RWPE1 (cell line): ENCODE data around the gene USP2.

ENCODE experiments used
- CTCF ChIA-PET: fragments of 350-600 bp; sonication (Branson Sonifier 250); formaldehyde crosslinking; extraction: SDS; loops from one replicate; lab custom pipeline; 2021; lab: Yijun Ruan, JAX
- POLR2A ChIA-PET: fragments of 400-600 bp; formaldehyde crosslinking; extraction: SDS; loops from one replicate; lab custom pipeline; 2020; ENCODE audit warnings: antibody characterized with exemption; ENCODE audit not compliant: low non-redundant PET; lab: Yijun Ruan, JAX
- DNase-seq: peaks from one replicate; pipeline ENCODE4 v3.0.0; 2012; ENCODE audit warnings: low spot score
- H3K27ac ChIP-seq: fragments of 450-650 bp; 2 replicates; pipeline ENCODE4 v1.5.1; 2017
- TF ChIP-seq, protein P1 (sequence below): fragments of 450-650 bp; conservative IDR thresholded peaks from 2 replicates; pipeline ENCODE4 v1.5.1; 2017; ENCODE audit warnings: low read depth, mild to moderate bottlenecking

Gene USP2

DNA sequence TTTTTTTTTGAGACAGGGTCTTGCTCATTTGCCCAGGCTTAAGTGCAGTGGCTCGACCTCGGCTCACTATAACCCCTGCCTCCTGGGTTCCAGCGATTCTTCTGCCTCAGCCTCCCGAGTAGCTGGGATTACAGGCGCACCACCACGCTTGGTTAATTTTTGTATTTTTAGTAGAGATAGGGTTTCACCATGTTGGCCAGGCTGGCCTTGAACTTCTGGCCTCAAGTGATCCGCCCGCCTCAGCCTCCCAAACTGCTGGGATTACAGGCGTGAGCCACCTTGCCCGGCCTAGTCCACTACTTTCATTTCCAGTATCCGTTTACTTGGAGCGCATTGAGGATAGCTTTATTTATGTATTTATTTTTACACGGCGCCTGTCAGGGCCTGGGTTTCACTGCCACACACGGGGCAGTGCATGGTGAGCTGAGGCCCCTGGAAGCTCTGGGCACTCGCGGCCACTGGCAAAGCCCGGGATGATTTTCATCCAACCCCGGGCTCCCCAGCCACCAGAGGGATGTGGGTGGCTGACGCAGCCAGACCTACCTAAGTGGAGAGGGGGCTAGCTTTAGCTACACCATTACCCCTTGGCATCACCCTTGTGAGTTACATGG, 58.5 kb downstream of the USP2 start:
- ChIA-PET POLR2A (no interaction called here), CTCF (interaction anchor here (0.5 to 4.4 kb wide), 16 partner anchors 9 to 568 kb away, joined by 3 to 28 read pairs (median 3); partner anchors contain the start of gene C1QTNF5)
- DNase-seq: no peak
- no peak overlapping the region for H3K27ac ChIP-seq
- TF ChIP-seq, protein P1, sequence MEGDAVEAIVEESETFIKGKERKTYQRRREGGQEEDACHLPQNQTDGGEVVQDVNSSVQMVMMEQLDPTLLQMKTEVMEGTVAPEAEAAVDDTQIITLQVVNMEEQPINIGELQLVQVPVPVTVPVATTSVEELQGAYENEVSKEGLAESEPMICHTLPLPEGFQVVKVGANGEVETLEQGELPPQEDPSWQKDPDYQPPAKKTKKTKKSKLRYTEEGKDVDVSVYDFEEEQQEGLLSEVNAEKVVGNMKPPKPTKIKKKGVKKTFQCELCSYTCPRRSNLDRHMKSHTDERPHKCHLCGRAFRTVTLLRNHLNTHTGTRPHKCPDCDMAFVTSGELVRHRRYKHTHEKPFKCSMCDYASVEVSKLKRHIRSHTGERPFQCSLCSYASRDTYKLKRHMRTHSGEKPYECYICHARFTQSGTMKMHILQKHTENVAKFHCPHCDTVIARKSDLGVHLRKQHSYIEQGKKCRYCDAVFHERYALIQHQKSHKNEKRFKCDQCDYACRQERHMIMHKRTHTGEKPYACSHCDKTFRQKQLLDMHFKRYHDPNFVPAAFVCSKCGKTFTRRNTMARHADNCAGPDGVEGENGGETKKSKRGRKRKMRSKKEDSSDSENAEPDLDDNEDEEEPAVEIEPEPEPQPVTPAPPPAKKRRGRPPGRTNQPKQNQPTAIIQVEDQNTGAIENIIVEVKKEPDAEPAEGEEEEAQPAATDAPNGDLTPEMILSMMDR: no peak

DNA sequence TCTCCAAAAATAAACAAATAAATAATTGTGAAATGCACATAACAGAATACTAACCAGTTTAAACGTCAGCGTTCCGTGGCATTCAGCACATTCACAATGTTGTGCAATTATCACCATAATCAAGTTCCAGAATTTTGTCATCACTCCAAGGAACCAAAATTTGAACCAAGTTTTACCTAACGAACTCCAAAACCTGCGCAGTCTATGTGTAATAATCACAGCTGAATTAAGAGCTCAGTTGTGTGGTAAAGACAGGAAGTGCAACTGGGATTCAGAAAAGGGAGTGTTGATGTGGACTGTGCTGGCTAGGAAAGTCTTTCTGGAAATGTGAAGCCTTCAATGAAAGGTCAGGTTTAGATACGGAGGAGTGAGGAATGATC, 59.1 kb downstream of the USP2 start:
- H3K27ac ChIP-seq: no peak overlapping the region

DNA sequence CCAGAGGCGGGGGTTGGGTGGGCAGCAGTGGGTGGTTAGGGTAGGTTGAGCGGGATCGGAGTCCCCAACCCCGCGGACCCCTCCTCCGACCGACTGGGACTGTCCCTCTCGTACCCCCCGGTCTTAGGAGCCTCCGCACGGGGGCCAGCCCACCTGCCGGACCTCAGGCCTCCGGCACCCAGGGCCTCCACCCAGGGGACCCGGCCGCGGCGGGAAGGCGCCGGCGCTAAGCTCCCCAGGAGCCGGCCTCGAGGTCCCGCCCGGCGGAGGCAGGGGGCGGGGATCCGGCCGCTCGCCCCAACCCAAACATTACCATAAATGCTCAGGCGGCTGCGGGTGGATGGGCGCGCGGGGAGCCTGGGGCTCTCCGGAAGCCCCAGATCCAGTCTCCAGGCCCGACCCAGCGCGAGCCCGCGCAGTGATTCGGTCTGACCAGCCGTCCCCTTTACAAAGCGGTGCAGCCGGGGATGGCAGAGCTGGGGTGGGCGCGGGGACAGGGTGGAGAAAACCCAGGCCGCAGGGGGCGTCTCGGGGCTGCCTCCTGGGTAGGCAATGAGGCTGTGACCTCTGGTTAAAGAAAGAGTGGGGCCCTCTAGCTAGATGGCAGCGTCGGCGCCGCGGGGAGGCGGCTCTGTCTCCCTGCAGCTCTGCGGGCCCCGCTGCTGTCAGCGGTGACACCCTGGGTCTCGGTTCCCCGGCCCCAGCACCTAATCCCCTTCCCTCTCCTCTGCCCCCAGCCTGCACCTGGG, 60.5 kb downstream of the USP2 start:
- H3K27ac ChIP-seq: peak overlapping the region; percentile 58
- ChIA-PET POLR2A (no interaction called here), CTCF (interaction anchor here (0.5 to 4.4 kb wide), 10 partner anchors 8 to 902 kb away, joined by 3 to 28 read pairs (median 4); partner anchors contain the start of gene USP2)
- TF ChIP-seq, protein P1: no peak
- no peak for DNase-seq

More for the DNA sequence above, 59.1 kb downstream of the USP2 start:
- no peak for DNase-seq
- ChIA-PET POLR2A (no interaction called here), CTCF (interaction anchor here (0.5 to 4.4 kb wide), 11 partner anchors 15 to 568 kb away, joined by 3 to 28 read pairs (median 4); no protein-coding TSS in a partner anchor)
- TF ChIP-seq, protein P1: no peak

DNA sequence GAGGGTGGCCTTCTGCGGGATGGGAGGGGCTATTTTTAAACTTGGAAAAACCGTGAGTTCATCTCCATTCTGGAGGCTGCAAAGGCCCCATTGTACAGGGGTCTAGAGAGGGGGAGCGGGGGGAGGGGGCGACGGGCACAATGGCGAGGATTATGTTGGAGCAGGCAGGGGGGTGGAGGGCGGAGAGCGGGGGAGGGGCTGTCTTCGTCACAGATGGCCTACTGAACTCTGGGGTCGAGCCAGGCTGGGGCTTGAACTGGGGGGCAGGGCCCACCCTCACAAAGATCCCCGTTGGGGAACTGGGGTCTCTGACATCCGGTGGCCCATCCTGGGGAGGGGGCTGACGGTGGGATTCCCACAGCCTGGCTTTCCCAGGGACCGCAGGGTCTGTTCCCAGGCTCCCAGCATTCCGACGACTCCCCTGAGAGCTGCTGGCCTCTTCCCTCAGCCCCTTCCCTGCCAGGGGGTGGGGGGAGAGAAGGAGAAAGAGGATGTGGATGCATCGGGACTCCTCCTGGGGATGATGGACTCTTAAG, 61.2 kb downstream of the USP2 start:
- H3K27ac ChIP-seq: peak overlapping the region; percentile 58
- POLR2A ChIA-PET: no interaction called here
- CTCF ChIA-PET: interaction anchor here (0.5 to 4.4 kb wide), 6 partner anchors 13 to 716 kb away, joined by 3 to 28 read pairs (median 4); partner anchors contain the start of gene USP2
- TF ChIP-seq, protein P1: no peak
- no peak for DNase-seq

DNA sequence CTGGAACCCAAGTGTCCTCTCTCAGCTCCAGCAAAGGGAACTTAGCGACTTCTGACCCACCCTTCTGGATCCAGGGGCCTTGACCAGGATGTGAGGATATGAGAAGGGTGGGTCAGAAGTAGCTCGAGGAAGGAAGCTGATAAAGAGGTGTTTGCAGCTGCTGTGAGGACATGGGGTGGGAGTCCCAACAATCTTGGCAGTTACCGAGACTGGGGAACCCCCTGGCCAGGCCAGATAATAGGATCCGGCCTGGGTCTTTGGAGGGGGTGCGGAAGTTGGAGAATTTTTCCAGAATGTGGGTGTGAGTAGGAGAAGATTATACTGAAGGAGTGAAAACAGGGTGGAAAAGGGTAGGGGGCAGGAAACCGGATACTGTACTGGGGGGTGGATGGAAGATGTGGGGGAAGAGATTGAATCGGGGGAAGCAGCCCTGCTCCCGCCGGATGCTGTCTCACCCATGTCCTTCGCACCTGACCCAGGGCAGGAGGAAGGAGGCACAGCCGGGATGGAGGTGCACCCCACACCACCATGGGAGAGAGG, 61.7 kb downstream of the USP2 start:
- ChIA-PET CTCF (interaction anchor here (0.7 to 1.1 kb wide), 4 partner anchors 26 to 155 kb away, joined by 3 to 7 read pairs (median 3); partner anchors contain the start of gene USP2), POLR2A (no interaction called here)
- TF ChIP-seq, protein P1: no peak
- peak overlapping the region; percentile 91 for H3K27ac ChIP-seq
- DNase-seq: no peak
